ENCODE measurements around the gene NISCH. TPM values are rescaled to one million over a fixed set of nuclear protein-coding genes. Genes with fewer than 3 reads are reported as not detected.

The NISCH gene
- total RNA-seq, 6 experiments from 2014 or later, result 46.4 to 62.5 (median 55.8) TPM

DNA sequence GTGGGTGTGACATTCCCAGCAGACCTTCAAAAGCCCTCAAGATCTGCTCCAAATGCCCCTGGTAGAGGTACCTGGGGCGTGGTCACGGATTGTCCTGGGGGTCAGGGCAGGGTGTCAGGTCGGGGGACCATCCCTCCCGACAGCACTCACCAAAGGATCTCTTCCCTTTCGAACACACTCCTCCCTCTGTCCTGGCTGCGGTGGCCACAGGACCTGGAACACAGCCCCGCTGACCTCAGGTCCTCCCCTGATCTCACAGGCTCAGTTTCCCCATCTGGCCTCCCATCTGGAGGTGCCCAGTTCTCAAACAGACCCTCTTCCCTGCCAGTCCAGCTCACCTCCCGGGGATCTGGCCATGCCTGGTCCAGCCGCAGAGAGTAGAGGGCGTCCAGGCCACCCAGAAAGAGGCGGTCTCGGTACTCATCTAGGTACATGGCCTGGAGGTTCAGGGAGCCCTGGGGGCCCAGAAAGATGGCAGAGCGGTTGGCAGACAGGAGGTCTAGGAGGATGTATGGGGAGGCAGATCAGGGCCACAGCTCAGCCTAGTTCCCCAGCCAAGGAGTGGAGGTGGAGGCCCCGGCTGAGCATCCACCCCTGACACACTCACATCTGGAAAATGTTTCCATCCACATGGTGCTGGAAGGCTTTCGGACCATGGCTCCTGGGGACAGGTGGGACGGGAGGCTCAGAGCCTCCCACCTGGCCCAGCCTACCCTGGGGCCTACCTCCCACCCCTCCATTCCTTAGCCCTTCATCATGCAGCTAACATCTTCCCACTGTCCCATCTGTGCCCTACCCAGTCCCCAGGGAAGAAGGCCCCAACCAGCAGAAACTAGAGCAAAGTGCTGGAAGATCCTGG is 12.8 kb upstream of the NISCH start:
- no peak overlapping the region for H3K4me3 Mint-ChIP-seq
- DNase-seq, result no peak
- TF ChIP-seq, protein P1, sequence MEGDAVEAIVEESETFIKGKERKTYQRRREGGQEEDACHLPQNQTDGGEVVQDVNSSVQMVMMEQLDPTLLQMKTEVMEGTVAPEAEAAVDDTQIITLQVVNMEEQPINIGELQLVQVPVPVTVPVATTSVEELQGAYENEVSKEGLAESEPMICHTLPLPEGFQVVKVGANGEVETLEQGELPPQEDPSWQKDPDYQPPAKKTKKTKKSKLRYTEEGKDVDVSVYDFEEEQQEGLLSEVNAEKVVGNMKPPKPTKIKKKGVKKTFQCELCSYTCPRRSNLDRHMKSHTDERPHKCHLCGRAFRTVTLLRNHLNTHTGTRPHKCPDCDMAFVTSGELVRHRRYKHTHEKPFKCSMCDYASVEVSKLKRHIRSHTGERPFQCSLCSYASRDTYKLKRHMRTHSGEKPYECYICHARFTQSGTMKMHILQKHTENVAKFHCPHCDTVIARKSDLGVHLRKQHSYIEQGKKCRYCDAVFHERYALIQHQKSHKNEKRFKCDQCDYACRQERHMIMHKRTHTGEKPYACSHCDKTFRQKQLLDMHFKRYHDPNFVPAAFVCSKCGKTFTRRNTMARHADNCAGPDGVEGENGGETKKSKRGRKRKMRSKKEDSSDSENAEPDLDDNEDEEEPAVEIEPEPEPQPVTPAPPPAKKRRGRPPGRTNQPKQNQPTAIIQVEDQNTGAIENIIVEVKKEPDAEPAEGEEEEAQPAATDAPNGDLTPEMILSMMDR (IDR thresholded peaks at IDR 0.05), result no peak
- no peaks in the 10 kb centered on the region for H3K4me1 Mint-ChIP-seq (ENCODE audit: low read depth)
- no peak overlapping the region for H3K27ac Mint-ChIP-seq
- H3K27me3 Mint-ChIP-seq (ENCODE audit: insufficient read depth), result peaks cover 18% of the 10 kb centered on the region
- no peaks in the 10 kb centered on the region for H3K9me3 Mint-ChIP-seq
- no peaks in the 10 kb centered on the region for H3K36me3 Mint-ChIP-seq (ENCODE audit: low read depth)

DNA sequence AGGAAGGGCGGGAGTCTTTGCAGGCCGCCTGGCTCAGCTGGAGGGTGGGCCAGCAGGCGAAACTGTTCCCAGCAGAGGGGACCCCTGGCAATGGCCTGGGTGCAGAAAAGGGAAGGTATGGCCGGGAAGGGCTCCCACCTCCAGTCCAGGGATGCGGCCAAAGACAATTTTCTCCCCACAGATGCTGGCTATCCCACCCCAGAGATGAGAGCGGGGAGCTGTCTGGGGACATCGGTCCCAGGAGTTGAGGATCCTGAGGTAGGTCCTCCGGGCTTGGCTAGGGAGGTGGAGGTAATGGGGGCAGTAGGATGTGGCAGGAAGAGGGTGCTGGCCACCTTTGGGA is 12.2 kb upstream of the NISCH start:
- TF ChIP-seq, protein P1 (IDR thresholded peaks at IDR 0.05), result no peak
- no peak overlapping the region for H3K4me3 Mint-ChIP-seq
- no peak overlapping the region for H3K27ac Mint-ChIP-seq
- H3K27me3 Mint-ChIP-seq (ENCODE audit: insufficient read depth), result peaks cover 18% of the 10 kb centered on the region
- no peaks in the 10 kb centered on the region for H3K4me1 Mint-ChIP-seq (ENCODE audit: low read depth)
- H3K9me3 Mint-ChIP-seq, result no peaks in the 10 kb centered on the region
- H3K36me3 Mint-ChIP-seq (ENCODE audit: low read depth), result no peaks in the 10 kb centered on the region
- no peak for DNase-seq

DNA sequence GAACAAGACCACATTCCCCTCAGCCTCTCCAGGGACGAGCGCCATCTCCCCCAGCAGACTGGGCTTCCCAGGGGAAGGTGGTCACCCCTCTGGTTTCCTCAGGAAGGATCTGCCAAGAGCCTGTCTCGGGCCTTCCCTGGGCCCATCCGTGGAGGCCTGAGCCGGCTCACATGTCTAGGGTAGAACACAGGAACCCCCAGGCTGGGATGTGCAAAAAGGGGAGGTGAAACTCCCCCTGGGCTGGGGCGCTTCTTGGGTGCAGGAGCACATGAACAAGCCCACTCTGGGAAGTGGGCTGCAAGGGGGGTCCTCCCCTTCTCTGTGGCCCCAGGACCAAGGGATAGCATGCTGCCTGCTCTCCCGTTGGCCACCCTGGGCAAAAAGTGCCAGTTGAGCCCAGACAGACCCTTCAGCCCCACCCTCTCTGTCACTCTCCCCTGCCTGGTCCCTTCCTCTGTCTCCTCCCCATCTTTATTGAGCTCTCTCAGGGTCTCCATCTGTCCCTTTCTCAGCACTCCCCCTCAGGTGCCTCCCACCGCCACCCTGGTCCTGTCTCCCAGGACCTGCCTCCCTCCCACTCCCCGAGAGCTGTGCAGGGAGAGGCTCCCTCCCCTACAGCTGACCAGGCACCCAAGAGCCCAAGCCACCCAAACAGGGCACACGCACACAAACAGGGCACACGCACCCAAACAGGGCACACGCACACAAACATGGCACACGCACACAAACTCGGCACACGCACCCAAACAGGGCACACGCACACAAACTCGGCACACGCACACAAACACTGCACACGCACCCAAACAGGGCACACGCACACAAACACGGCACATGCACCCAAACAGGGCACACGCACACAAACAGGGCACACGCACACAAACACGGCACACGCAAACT is 11.4 kb upstream of the NISCH start:
- DNase-seq, result no peak
- Mint-ChIP-seq H3K4me3 (no peak overlapping the region), H3K27me3 (ENCODE audit: insufficient read depth) (peaks cover 14% of the 10 kb centered on the region), H3K4me1 (ENCODE audit: low read depth) (no peaks in the 10 kb centered on the region), H3K27ac (no peak overlapping the region), H3K9me3 (no peaks in the 10 kb centered on the region), H3K36me3 (ENCODE audit: low read depth) (no peaks in the 10 kb centered on the region)
- TF ChIP-seq, protein P1 (IDR thresholded peaks at IDR 0.05), result no peak

DNA sequence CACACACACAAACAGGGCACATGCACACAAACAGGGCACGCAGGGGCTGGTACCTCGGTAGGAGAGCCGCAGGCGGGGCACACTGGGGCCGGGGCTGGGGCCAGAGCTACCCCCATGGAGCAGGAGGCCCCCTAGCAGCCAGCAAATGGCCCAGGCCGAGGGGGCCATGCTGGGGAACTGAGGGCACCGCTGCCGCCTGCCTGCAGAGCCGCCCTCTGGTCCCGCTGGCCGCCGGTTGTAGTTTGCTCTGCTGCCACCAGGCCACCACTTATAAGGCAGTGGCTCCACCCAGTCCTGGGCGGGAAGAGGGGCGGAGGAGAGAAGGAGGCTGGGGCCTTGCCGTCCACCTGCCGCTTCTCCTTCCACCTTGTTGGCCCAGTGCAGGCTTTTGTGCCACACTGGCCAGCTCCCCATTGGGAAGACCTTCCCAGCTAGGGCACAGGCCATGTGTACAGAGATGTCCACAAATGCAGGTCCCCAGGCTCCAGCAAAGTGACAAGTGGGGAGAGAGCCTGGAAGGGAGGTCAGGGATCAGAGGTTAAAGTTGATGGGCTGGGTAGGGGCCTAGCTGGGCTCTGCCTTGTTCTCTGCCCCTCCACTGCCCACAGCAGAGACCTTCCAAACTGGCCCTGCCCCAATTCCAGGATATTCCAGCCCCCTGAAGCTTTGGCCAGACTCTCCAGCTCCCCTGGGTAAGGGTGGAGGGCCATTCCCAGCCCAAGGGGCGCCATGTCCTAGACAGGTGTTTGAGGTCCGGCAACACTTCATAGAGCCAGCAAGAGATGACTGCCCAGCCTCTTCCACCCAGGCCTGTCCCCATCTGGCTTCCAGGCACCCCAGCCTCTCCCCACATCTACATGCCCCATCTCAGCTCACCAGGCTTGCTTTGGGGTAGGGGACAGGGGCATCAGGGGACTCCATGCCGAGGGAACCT is 10.3 kb upstream of the NISCH start, which contains the start of gene SEMA3G:
SEMA3G (minus strand) TSS at position 244 of the 934 bp plus-strand sequence; CDS start at position 168, 76 bp downstream.
- Mint-ChIP-seq H3K27me3 (ENCODE audit: insufficient read depth) (peaks cover 9% of the 10 kb centered on the region), H3K36me3 (ENCODE audit: low read depth) (no peaks in the 10 kb centered on the region), H3K9me3 (no peaks in the 10 kb centered on the region), H3K27ac (no peak within 1 kb of the TSS), H3K4me3 (no peak within 1 kb of the TSS), H3K4me1 (ENCODE audit: low read depth) (no peaks in the 10 kb centered on the region)
- DNase-seq, result no peak
- TF ChIP-seq, protein P1 (IDR thresholded peaks at IDR 0.05), result peak; percentile 68

DNA sequence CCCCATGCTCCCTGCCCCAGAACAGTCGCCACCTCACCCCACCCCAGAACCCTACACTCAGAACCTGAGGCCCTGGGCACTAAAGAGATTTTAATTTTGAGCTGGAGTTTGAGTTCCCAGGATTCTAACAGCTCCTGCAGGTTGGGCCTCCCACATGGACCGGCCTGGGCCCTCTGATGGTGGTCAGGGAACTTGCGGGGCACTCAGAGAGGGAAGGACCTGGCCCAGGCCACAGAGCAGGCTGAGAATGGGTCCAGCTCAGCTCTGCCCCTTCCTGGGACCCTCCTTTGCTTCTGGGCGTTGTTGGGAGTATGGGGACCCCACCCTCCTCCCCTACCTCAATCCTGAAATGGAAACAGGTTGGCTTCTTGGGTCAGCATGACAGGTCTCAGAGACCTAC is 9.4 kb upstream of the NISCH start:
- TF ChIP-seq, protein P1 (IDR thresholded peaks at IDR 0.05), result no peak
- DNase-seq, result no peak
- H3K27me3 Mint-ChIP-seq (ENCODE audit: insufficient read depth), result peaks cover 9% of the 10 kb centered on the region
- H3K9me3 Mint-ChIP-seq, result no peaks in the 10 kb centered on the region
- H3K27ac Mint-ChIP-seq, result no peak overlapping the region
- no peaks in the 10 kb centered on the region for H3K4me1 Mint-ChIP-seq (ENCODE audit: low read depth)
- no peak overlapping the region for H3K4me3 Mint-ChIP-seq
- H3K36me3 Mint-ChIP-seq (ENCODE audit: low read depth), result no peaks in the 10 kb centered on the region
